HG02610 (cell line): ENCODE measurements around the gene CDS2.

Experiments used
- ATAC-seq: cut with Tn5 transposase; IDR thresholded peaks from one replicate; pipeline ENCODE4 v1.9.1; 2021; ENCODE audit warnings: mild to moderate bottlenecking, moderate library complexity; ENCODE audit not compliant: unreplicated experiment

CDS2 gene

DNA sequence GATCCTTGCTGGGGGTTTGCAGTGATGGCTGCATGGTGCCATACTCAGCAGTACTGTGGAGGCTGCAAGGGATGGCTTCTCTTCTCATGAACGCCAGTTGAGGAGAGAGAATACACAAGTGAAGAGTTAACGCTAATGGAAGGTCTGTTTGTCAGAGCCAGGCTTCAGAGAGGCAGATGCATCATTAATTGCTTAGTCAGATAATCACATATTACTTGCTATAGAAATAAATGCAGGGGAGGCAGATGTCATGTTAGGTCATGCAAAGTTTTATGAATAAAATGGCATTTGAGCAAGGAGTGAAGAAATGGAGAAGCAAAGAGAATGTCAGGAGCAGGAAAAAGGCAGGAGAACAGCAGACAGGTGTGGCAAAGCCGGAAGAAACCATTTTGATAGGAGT, 51.2 kb downstream of the CDS2 start:
- no peak for ATAC-seq

DNA sequence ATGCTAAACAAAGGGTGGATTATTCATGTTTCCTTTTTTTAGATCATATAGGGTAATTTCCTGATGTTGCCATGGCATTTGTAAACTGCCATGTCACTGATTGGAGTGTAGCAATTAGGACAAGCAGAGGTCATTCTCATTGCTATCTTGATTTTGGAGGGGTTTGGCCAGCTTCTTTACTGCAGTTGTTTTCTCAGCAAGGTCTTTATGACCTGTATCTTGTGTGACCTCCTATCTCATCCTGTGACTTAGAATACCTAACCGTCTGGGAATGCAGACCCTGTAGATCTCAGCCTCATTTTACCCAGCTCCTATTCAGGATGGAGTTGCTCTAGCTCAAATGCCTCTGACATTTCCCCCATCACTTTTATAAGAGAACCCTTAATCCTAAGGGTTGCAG, 53.6 kb downstream of the CDS2 start:
- ATAC-seq = no peak

DNA sequence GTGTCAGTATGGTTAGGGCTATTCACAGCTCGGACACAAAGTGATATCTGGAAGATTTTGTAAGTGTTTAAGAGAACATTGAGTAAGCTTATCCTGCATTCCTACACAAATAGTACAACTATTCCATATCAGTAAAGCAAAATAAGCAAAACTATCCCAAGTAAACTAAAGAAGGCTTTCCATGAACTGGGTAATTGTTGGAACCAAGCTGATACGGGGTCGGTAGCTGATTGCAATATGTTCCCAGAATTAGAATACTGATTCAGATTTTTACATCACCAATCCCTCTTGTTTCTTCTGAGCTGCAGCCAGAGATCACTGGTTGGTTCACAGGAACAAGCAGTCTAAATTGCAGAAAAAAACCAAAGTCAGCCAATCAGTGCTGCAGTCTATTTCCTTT, 54.1 kb downstream of the CDS2 start:
- ATAC-seq = no peak

DNA sequence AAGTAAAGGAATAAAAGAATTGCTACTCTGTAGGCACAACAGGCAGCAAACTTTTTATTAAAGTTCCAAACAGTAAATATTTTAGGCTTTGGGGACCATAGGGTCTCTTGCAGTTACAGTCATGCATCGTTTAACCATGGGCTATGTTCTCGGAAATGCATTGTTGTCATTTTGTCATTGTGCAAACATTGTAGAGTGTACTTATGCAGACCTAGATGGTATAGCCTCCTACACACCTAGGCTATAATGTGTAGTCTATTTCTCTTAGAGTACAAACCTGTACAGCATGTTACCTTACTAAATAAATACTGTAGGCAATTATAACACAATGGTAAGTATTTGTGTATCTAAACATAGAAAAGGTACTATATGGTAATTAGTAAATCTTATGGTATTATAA, 54.7 kb downstream of the CDS2 start:
- ATAC-seq = no peak

DNA sequence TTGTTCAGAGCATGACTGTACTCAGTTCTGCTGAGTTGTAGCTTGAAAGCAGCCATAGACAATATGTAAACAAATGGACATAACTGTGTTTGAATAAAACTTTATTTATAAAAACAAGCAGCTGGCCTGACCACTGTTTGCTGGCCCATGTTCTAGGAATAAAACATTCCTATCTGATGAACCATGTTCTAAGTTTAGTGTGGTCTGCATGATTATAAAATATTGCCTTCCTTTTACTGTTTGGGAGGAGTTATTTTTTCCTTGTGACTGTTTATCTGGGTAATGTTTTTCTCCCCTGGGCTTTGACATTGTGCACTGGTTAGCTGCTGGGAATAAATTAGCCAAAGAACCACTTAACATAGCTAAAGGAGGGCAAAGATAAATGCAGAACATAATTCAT, 55.1 kb downstream of the CDS2 start:
- ATAC-seq = no peak

DNA sequence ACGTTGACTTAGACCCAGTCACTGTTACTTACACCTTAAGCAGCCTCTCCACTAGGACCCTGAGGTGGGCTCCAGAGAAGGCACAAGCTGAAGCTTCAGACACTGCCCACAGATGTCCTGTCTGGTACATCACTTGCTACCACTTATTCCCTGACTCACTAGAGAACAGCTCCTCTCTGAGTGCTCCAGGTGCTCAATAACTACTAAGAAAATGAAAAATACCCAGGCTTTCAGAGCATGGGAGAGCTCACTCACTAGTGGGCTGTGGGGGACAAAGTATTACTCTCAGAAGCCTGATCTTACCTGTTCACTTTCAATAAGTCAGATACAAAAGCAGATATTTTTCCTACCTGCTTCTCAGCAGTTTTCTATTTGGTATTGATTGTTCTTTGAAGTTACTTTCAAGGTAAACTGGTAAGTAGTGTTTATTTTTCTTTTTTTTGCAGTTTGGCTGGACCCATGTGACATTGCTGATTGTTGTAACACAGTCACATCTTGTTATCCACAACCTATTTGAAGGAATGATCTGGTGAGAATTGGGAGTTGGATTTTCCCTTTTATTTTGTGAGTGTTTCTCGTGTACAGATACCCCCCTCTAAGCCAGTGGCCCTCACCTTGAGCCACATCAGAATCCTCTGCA, 55.9 kb downstream of the CDS2 start:
- no peak for ATAC-seq

DNA sequence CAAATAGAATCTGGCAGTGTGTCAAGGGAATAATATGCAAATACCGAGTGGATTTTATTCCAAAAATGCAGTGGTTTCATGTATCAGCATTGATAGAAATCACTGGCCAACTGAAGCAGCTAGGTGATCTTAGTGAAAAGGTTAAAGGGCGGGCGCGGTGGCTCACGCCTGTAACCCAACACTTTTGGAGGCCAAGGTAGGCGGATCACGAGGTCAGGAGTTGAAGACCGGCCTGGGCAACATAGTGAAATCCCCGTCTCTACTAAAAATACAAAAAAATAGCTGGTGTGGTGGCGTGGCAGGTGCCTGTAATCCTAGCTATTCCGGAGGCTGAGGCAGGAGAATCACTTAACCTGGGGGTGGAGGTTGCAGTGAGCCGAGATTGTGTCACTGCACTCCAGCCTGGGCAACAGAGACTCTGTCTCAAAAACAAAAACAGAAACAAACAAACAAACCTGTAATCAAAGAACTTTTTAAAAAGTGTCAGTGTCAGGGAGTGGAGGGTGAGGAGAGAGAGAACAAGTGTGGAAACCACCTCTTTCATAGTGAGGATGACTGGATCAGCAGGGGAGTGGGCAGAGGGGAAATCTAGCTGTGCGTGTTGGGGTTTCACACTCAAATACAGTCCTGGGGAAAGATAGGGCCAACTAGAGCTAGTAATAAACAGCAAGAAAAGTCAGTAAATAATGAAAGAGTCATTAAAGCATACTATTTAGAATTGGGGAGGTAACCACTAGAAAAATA, 57.1 kb downstream of the CDS2 start:
- ATAC-seq = no peak

DNA sequence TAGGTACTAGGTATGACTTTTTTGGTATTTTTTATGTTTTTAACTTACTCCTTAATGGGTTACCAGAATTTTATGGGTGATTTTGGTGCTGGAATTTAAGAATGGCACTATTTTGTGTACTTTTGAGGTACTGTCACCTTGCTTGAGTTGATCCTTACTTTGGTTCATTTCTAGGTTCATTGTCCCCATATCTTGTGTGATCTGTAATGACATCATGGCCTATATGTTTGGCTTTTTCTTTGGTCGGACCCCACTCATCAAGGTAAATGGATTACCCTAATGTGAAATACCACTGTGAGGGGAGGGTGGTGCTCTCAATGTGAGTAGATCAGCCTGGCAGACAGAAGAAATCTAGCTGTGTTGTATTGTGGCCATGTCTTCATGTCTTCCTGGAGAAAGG, 57.9 kb downstream of the CDS2 start:
- no peak for ATAC-seq

DNA sequence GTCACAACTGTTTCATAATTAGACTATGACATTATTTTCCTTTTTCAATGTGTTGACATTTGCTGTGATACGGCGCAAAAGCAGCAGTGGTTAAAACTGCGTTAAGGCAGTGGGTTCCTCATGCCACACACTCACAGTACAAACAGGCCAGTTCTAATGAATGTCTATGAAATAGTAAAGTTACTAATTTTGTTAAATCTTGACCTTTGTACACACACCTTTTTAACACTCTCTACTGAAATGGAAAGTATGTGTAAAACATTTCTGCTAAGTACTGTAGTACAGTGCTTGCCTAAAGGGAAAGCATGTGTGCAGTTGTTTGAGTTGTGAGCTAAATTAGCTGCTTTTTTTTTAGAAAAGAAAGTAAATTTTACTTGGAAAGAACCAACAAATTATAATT, 60.3 kb downstream of the CDS2 start:
- no peak for ATAC-seq

DNA sequence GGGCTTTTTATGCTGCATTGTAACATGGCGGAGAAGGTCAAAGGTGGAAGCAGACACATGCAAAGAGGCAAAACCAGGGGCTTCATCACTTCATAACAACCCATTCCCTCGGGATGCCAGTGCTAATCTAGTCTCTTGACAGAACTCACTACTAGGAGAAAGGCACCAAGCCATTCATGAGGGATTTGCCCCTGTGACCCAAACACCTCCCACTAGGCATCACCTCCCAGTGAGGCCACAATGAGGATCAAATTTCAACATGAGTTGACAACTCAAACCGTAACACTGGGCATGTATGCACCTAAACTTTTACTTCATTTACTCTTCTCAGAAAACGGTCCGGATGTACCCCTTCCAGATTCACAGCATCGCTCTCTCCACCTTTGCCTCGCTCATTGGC, 61.9 kb downstream of the CDS2 start:
- ATAC-seq = no peak

DNA sequence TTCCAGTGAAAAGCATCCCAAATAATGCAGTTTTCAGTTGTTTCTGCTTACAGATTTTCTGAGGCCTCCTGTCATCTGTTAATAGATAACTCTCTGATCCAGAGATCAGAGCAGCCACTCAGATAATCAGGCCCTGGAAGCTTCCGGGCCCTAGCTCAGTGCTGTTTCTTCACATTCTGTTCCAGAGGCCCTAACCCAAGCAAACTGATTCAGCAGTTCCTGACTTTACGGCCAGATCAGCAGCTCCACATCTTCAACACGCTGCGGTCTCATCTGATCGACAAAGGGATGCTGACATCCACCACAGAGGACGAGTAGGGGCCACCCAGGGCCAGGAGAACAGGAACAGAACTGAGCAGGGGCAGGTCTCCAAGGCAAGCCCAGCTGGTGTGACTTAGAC, 63.1 kb downstream of the CDS2 start:
- no peak for ATAC-seq

DNA sequence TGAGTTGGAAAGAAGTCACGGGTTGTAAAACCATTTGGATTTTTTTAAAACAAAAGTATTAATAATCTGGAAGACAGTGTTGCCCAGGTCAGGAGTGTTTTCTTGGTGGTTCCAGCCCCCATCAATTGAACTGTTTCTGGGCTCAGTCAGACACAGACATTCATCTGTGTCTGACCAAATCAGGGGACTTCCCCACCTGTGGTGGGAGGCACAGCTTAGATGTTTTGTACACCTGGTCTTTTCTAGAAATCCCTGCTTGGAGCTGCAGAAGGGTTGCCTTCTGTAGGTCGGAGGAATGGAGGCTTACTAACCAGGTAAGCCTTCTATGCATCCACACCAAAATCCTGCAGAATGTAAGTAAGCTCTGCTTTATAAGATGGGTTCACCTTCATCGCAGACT, 63.6 kb downstream of the CDS2 start:
- ATAC-seq = no peak

DNA sequence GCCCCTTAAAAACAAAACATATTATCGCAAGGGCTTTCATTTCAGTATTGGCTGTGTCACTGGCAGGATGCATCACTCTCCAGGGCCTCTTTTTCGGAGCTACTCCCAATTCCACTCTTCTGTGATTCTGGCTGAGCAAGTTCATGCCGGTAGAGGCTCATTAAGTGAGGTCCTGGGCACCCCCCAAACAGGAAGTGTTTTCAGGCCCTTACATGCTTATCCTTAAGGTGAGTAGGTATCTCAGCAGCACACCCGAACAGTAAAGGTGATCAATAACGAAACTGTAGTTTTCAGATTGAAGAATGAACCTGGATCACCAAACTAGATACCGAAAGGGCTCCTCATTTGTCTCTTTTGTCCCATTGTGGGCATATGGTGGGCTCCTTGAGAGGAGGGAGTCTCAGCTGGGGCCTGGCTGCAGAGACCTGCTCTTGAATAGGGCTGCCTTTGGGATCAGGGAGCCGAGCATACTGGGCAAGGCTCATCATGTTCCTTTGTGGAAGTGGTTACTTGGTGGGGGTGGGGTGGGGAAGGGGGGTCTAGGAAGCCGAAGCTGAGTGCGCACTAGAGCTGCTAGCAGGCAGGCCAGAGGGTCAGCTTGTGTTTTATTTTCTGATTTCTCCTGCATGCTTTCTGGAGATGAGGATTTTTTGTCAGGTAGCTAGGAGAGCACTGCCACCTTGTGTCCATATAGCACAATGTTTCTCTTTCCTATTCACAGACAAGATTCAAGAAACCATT, 65.2 kb downstream of the CDS2 start:
- no peak for ATAC-seq

DNA sequence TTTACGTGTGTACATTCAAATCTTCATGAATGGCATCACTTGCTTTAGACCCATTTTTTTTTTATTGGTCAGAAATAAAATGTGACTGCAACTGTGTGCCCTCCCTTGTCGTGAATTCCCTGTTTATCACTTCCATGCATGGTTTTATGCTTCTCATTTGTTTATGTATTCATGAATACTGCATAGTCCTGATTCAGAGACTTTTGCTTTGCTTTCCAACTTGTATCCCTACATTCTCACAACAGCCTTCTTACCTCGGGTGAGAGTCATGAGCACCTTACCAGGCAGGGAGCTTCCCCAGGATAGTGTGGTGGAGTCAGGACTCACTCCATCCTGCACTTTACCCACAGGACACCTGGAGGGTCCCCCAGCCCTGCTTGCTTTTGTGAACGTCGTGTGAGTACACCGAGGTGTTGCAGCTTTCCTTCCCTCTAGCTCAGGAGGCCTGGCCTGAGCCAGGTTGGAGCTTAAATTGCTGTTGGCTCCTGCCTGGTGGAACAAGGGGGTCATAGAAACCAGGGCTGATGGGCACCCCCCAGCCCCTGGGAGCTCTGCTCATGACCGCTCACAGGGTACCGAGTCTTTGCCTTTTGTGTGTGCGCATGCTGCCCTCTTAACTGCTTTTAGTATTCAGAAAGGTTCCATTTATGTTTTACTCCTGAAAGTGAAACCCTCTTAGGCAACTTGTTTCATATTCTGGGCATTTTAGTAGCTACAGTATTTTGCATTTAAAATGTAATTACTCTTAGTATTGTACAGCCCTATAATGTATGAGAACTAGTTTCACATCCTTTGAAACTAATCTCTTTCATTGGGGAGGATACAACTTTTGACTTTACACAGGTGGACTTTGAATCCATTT, 66.0 kb downstream of the CDS2 start:
- ATAC-seq = no peak

DNA sequence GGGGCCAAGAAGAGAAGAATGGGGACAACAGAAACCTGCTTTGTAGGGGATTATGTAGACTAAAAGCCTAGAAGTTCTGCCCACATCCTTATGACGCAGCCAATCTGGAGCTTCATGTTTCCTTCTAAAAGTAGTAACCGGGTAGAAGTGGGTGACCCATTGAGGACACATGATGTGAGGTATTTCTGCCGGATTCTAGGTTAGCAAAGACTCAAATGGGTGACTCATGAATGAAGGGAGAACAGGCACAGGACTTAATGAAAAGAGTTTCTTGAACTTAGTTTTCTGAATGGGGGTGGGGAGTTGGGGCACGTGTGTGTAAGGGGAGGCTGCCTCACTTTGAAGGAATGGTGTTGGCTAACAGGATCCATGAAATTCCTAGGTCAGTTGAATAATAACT, 68.8 kb downstream of the CDS2 start:
- ATAC-seq = no peak

DNA sequence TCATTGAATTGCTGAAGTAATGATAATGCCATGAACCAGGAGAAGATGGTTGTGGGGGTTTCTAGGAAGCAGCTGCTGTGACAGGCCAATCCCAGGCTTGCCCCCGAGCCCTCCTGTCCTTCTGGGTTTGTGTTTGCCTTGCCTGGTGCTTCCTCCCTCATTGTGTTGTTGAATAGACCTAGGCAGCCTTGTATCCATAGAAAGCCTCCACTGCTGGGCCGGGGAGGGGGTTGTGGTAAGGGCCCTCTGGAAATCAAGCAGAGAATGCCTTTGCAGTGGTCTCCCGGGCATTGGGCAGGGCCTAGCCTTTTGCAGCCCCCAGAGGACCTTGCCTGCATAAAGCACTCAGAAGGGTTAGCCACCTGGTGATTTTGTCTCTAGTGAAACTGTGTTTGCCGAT, 69.3 kb downstream of the CDS2 start:
- ATAC-seq = no peak

DNA sequence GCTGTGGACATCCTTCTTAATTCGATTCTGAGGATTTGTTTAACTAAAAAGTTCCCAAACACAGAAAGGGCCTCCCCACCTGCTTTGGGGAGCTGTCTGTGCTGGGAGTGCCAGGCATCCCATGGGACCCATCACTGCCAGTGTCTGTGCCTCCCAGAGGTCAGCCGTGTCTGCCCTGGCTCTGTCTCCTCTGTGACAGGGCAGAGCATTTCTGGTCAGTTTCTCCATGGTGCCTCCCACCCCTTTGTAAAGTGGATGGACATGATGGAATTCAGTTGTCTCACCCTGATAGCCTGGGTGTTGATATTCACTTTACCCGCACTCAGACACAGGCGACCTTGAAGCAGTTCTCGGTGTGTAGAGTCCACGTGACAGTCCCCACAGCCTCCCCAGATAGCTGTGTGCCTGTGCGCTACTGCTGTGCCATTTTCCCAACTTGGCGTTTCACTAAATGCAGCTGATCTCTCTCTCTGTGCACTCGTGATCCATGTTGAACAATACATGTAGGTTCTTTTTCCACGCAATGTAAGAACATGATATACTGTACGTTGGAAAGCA, 70.5 kb downstream of the CDS2 start:
- ATAC-seq = no peak

DNA sequence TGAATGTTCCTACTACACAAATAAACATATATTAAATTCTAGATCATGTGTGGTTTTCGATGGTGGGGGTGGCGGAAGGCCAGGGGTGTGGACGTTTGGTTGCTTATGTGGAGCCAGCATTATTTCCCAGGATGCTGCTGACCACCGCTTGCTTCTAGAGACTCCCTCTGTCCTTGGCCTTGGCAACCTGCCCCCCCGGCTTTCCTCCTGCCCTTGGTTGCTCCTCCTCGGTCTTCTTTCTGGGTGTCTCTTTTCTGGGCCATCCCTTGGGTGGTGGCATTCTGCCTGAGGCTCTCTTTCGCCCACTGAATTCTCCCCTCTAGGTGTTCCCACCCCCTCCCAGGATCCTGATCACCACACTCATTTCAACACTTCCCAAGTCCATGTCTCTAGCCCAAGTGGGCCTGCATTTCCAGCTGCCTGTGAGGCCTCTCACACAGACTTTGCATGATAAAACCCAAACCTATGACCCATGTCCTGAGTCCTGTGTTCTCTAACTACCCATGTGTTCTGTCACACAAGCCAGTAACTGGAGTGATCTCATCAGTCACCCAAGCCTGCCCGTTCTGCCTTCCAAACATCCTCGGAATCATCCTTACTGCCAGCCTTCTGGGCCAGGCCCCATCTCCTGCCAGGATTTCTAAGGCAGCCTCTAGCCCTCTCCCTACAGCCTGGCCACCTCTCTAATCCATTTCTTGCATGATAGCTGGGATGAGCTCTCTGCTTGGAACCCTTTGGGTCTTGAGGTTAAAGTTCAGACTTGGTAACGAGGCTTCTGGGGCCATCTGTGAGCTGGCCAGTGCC, 71.2 kb downstream of the CDS2 start:
- ATAC-seq = no peak

DNA sequence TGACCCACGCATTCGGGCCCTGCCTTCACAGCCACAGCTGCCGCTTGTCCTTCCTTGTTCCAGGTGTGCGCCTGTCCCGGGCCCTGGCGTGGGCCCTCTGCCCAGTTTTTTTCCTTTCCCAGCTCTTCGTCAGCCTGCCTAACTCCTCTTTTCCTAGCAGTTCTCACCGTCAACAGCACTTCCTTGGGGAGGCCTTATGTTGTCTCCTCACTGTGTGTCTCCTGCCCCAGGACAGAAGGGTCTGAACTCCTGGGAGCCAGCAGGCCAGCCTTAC, 71.8 kb downstream of the CDS2 start:
- no peak for ATAC-seq

DNA sequence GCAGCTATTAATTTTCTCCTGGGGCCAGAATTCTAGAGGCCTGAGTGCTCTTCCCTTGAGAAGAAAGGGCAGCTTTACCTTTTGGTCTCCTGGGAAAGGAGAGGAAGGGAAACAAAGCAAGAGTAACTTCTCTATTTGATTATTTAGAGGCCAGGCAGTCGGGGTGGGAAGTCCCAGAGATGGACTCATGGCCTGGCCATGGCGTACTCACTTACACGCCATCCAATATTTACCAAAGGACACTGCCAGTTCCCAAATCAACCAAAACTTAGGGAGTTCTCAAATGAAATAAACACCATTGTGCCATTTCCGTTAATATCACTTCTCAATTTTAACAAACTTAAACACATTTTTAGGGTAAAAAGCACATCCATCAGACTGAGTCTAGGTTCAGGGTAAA, 76.6 kb downstream of the CDS2 start:
- ATAC-seq = no peak
